Measurements from ENCODE around the gene TCHP.

The TCHP gene

DNA sequence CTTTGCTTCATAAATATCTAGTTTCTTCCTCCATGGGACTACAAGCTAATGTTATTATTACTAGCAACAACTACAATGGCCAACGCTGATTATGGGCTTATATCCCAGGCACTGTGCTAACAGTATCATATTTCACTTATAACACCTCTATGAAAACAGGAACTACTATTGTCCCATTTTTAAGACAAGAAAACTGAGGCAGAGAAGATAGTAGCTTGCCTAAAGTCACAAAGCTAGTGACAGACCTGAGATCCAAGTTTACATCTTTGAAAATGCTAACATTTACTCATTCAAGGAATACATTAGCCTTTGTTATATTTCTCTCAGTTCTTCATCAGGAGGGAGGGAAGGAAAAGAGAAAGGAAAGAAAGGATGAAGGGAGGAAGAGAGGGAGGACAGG lies 63.3 kb downstream of the TCHP start:
- TF ChIP-seq, protein P1, sequence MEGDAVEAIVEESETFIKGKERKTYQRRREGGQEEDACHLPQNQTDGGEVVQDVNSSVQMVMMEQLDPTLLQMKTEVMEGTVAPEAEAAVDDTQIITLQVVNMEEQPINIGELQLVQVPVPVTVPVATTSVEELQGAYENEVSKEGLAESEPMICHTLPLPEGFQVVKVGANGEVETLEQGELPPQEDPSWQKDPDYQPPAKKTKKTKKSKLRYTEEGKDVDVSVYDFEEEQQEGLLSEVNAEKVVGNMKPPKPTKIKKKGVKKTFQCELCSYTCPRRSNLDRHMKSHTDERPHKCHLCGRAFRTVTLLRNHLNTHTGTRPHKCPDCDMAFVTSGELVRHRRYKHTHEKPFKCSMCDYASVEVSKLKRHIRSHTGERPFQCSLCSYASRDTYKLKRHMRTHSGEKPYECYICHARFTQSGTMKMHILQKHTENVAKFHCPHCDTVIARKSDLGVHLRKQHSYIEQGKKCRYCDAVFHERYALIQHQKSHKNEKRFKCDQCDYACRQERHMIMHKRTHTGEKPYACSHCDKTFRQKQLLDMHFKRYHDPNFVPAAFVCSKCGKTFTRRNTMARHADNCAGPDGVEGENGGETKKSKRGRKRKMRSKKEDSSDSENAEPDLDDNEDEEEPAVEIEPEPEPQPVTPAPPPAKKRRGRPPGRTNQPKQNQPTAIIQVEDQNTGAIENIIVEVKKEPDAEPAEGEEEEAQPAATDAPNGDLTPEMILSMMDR (IDR thresholded peaks at IDR 0.05; ENCODE audit: insufficient read depth, missing control alignments), result no peak
- no peak for FAIRE-seq
- DNase-seq (ENCODE audit: insufficient read length, low spot score), result no peak

DNA sequence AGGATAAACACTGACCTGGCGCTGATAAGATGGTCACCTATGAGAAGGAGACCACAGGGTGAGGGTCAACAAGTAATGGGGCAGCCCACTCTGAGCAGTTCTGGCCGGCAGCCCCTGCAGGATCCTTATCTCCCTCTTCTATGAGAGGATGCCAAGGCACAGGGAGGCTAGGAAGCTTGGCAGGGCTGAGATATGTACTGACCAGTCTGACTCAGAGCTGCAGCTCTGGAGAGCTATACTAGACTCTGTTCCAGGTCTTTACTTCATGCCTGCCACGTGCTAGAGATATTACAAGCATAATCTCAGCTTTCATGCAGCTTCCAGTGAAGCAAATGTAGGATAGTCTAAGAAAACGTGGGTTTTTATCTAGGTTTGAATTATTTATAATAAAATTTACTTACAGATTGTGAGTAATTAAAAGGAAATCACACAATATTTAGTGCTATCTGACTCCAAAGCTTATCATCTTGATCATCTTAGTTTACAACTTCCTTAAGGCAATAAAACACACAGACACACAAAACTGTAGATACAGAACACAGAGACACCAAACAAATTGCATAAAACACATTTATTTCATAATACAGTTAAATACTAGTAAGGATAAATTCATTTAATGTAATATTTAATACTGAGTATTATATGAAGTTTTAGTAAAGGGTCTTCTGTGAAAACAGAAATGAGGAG lies 63.8 kb downstream of the TCHP start:
- DNase-seq (ENCODE audit: insufficient read length, low spot score), result no peak
- no peak for FAIRE-seq
- TF ChIP-seq, protein P1 (IDR thresholded peaks at IDR 0.05; ENCODE audit: insufficient read depth, missing control alignments), result no peak

DNA sequence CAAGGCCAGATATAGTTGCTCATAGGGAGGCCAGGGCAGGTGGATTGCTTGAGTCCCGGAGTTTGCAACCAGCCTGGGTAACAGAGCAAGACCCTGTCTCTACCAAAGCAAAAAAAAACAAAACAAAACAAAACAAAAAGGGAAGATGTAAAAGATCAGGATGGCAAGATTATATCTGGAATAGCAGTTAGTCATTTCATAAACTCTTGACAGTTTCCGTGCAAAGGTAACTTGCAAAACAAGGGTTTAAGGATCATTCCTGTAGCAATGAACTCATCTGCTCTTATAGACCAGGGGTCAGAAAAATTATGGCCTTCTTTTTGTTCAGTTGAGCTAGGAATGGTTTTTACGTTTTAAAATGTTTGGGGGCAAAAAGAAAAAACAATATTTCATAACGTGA lies 66.5 kb downstream of the TCHP start:
- DNase-seq (ENCODE audit: insufficient read length, low spot score), result no peak
- FAIRE-seq, result no peak
- TF ChIP-seq, protein P1 (IDR thresholded peaks at IDR 0.05; ENCODE audit: insufficient read depth, missing control alignments), result no peak

DNA sequence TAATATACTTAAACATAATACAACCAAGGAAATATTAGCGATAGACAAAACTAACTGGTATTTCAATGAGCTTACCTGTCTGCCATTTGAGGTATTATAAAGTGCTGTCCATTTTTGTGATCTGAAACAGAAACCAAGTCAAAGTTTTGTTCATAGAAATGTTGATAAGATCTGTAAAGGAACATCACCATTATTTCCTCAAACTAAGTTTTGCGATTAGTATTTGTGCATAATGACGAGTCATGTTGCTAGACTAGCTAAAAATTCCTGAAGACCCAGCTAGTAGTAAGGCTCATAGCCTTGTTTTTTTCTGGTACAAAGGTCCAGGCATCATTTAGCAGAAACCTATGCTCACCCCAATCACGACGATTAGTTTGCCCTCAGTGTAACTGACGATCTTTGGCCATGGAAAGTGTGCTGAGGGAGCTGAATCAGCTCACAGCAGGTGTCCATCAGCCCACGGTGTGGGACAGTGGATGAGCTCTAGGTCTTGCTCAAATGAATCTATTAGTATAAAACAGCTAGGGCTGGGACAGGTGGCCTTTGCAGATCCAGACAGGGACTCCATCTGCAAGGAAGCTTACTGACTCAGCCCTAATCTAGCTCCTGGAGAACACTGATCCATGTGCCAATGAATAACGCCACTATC lies 67.4 kb downstream of the TCHP start:
- TF ChIP-seq, protein P1 (IDR thresholded peaks at IDR 0.05; ENCODE audit: insufficient read depth, missing control alignments), result no peak
- FAIRE-seq (no peak), DNase-seq (ENCODE audit: insufficient read length, low spot score) (no peak)
